ENCODE results near the gene CPEB3.

DNA sequence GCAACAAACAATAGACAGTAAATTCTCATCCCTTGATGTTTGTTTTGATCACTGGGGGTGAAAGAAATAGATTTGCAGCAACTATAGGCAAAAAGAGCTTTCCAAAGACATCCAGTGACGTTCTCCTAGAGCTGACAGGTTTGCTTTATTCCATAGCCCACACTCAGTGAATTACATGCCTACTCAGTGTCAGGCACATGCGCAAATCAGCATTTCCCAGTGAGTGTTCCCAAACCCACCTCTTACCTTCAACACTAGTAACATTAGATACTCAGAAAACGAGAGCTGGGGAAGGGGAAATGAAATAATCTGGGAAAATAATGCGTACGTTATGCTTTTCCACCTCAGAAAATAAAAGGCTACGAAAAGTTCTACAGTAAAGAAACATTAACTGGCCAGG is 144.1 kb downstream of the CPEB3 start:
- TF ChIP-seq, protein P1, sequence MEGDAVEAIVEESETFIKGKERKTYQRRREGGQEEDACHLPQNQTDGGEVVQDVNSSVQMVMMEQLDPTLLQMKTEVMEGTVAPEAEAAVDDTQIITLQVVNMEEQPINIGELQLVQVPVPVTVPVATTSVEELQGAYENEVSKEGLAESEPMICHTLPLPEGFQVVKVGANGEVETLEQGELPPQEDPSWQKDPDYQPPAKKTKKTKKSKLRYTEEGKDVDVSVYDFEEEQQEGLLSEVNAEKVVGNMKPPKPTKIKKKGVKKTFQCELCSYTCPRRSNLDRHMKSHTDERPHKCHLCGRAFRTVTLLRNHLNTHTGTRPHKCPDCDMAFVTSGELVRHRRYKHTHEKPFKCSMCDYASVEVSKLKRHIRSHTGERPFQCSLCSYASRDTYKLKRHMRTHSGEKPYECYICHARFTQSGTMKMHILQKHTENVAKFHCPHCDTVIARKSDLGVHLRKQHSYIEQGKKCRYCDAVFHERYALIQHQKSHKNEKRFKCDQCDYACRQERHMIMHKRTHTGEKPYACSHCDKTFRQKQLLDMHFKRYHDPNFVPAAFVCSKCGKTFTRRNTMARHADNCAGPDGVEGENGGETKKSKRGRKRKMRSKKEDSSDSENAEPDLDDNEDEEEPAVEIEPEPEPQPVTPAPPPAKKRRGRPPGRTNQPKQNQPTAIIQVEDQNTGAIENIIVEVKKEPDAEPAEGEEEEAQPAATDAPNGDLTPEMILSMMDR (IDR thresholded peaks at IDR 0.05), result no peak
- TF ChIP-seq POLR2AphosphoS5 (IDR thresholded peaks at IDR 0.05), result no peak

Data from prostate gland (tissue), 2 donors.